HEK293 (cell line): Measurements from ENCODE around the gene ATF6.

ENCODE experiments used
- CTCF ChIA-PET: fragments of 350-600 bp; formaldehyde crosslinking; extraction: SDS; loops from one replicate; lab custom pipeline; 2021; ENCODE audit warnings: antibody characterized with exemption; lab: Yijun Ruan, JAX
- POLR2A ChIA-PET: fragments of 300-600 bp; formaldehyde crosslinking; extraction: SDS; loops from one replicate; lab custom pipeline; 2020; ENCODE audit warnings: antibody characterized with exemption, inconsistent platforms; lab: Yijun Ruan, JAX
- H3K27ac ChIP-seq: fragments of 200-500 bp; sonication (Bioruptor generic); 2 replicates; pipeline ENCODE4 v1.5.1; 2014; ENCODE audit warnings: low read depth, low read length, control low read depth, inconsistent platforms; ENCODE audit errors: extremely low read depth
- H3K36me3 ChIP-seq, 2 experiments: fragments of 200-500 bp in 1 of 2; sonication (Bioruptor generic) in 1 of 2; 1 replicate in 1 of 2; 2 replicates in 1 of 2; pipeline ENCODE4 v1.5.1; 2014 to 2017; ENCODE audit warnings: inconsistent platforms in 2 of 2, low read length in 2 of 2; ENCODE audit not compliant: control insufficient read depth in 2 of 2, insufficient read depth in 1 of 2
- H3K4me1 ChIP-seq: fragments of 200-500 bp; sonication (Bioruptor generic); 2 replicates; pipeline ENCODE4 v1.5.1; 2014; ENCODE audit warnings: mild to moderate bottlenecking, low read length, inconsistent platforms; ENCODE audit not compliant: control insufficient read depth, insufficient read depth
- H3K4me3 ChIP-seq: 2 replicates; pipeline ENCODE4 v1.5.1; 2011; ENCODE audit warnings: low read depth, mild to moderate bottlenecking, control low read depth, low read length, moderate library complexity
- H3K9me3 ChIP-seq: fragments of 200-500 bp; sonication (Bioruptor generic); 2 replicates; pipeline ENCODE4 v1.5.1; 2014; ENCODE audit warnings: low read depth, low read length, inconsistent platforms; ENCODE audit not compliant: control insufficient read depth, insufficient read depth
- BCL11B ChIP-seq: fragments of 450-650 bp; formaldehyde crosslinking; IDR thresholded peaks from 2 replicates; pipeline ENCODE4 v1.5.1; 2016; ENCODE audit warnings: low read depth, missing biosample characterization, missing genetic modification characterization
- EGR2 ChIP-seq: fragments of 450-650 bp; formaldehyde crosslinking; IDR thresholded peaks from 2 replicates; pipeline ENCODE4 v1.5.1; 2016; ENCODE audit warnings: low read depth, missing biosample characterization, missing genetic modification characterization
- GLI2 ChIP-seq: fragments of 450-650 bp; formaldehyde crosslinking; IDR thresholded peaks from 2 replicates; pipeline ENCODE4; 2017; ENCODE audit warnings: missing biosample characterization, missing genetic modification characterization, low read depth, borderline replicate concordance
- HIC1 ChIP-seq: fragments of 450-650 bp; formaldehyde crosslinking; IDR thresholded peaks from 2 replicates; pipeline ENCODE4 v1.5.1; 2016; ENCODE audit warnings: missing biosample characterization, missing genetic modification characterization
- KLF1 ChIP-seq: fragments of 450-650 bp; formaldehyde crosslinking; IDR thresholded peaks from 2 replicates; pipeline ENCODE4 v1.5.1; 2016; ENCODE audit warnings: missing biosample characterization, missing genetic modification characterization
- SCRT1 ChIP-seq: fragments of 450-650 bp; formaldehyde crosslinking; IDR thresholded peaks from 2 replicates; pipeline ENCODE4 v1.5.1; 2016; ENCODE audit warnings: missing biosample characterization, missing genetic modification characterization, borderline replicate concordance
- SP7 ChIP-seq: fragments of 450-650 bp; formaldehyde crosslinking; IDR thresholded peaks from 2 replicates; pipeline ENCODE4 v1.5.1; 2016; ENCODE audit warnings: missing biosample characterization, missing genetic modification characterization
- ZBTB20 ChIP-seq: fragments of 450-650 bp; formaldehyde crosslinking; IDR thresholded peaks from 2 replicates; pipeline ENCODE4 v1.5.1; 2016; ENCODE audit warnings: missing biosample characterization, missing genetic modification characterization
- ZEB2 ChIP-seq: fragments of 450-650 bp; formaldehyde crosslinking; IDR thresholded peaks from 2 replicates; pipeline ENCODE4 v1.5.1; 2016; ENCODE audit warnings: missing biosample characterization, missing genetic modification characterization
- ZFHX2 ChIP-seq: fragments of 450-650 bp; formaldehyde crosslinking; conservative IDR thresholded peaks from 2 replicates; pipeline ENCODE4 v1.5.1; 2016; ENCODE audit warnings: missing biosample characterization, missing genetic modification characterization
- ZFP69B ChIP-seq: fragments of 450-650 bp; formaldehyde crosslinking; IDR thresholded peaks from 2 replicates; pipeline ENCODE4 v1.5.1; 2016; ENCODE audit warnings: missing biosample characterization, missing genetic modification characterization
- ZNF239 ChIP-seq: fragments of 450-650 bp; formaldehyde crosslinking; IDR thresholded peaks from 2 replicates; pipeline ENCODE4 v1.5.1; 2016; ENCODE audit warnings: missing biosample characterization, missing genetic modification characterization
- ZNF366 ChIP-seq: fragments of 450-650 bp; formaldehyde crosslinking; conservative IDR thresholded peaks from 2 replicates; pipeline ENCODE4 v1.5.1; 2016; ENCODE audit warnings: missing biosample characterization, missing genetic modification characterization
- ZNF37A ChIP-seq: fragments of 450-650 bp; IDR thresholded peaks from 2 replicates; pipeline ENCODE4 v1.5.1; 2018; ENCODE audit warnings: missing biosample characterization, missing genetic modification characterization
- ZNF433 ChIP-seq: fragments of 450-650 bp; formaldehyde crosslinking; IDR thresholded peaks from 2 replicates; pipeline ENCODE4 v1.5.1; 2016; ENCODE audit warnings: missing biosample characterization, missing genetic modification characterization, low read depth
- ZNF558 ChIP-seq: fragments of 450-650 bp; formaldehyde crosslinking; IDR thresholded peaks from 2 replicates; pipeline ENCODE4 v1.5.1; 2016; ENCODE audit warnings: missing biosample characterization, missing genetic modification characterization
- ZNF701 ChIP-seq: fragments of 450-650 bp; formaldehyde crosslinking; IDR thresholded peaks from 2 replicates; pipeline ENCODE4 v1.5.1; 2016; ENCODE audit warnings: missing biosample characterization, missing genetic modification characterization
- ZNF768 ChIP-seq: fragments of 450-650 bp; formaldehyde crosslinking; IDR thresholded peaks from 2 replicates; pipeline ENCODE4 v1.5.1; 2018; ENCODE audit warnings: missing biosample characterization, mild to moderate bottlenecking, missing genetic modification characterization
- ZNF791 ChIP-seq: fragments of 450-650 bp; formaldehyde crosslinking; IDR thresholded peaks from 2 replicates; pipeline ENCODE4 v1.5.1; 2016; ENCODE audit warnings: missing biosample characterization, missing genetic modification characterization

The ATF6 gene

GRCh38 chr1:161720956-161721737 lies 45.0 kb upstream of the ATF6 start, which contains the start of gene FCRLB:
Gene FCRLB (plus strand): TSS chr1:161721544. CDS start chr1:161722673, 1,129 bp downstream.
- TF ChIP-seq HIC1 (tag by site-specific recombination) (no peak), ZNF768 (tag by site-specific recombination) (no peak), ZNF558 (tag by site-specific recombination) (no peak)
- H3K4me3 ChIP-seq: no peak within 1 kb of the TSS
- no peaks in the 10 kb centered on the region; the same call in 1 of the 2 replicates for H3K4me1 ChIP-seq
- H3K9me3 ChIP-seq: no peaks in the 10 kb centered on the region
- CTCF ChIA-PET: interaction anchor here (1.9 kb wide), 1 partner anchor 20 kb away, joined by 8 read pairs; no protein-coding TSS in a partner anchor
- H3K27ac ChIP-seq: no peak within 1 kb of the TSS
- H3K36me3 ChIP-seq: no peaks in the 10 kb centered on the region
- POLR2A ChIA-PET: no interaction called here

- Histone ChIP-seq H3K4me1 (no peaks in the 10 kb centered on the region; the same call in 1 of the 2 replicates), H3K9me3 (no peaks in the 10 kb centered on the region), H3K27ac (no peak overlapping the region), H3K36me3 (no peaks in the 10 kb centered on the region), H3K4me3 (no peak overlapping the region)
- ChIA-PET POLR2A (no interaction called here), CTCF (interaction anchor here (1.1 to 1.9 kb wide), 2 partner anchors 12 to 19 kb away, joined by 3 to 8 read pairs; no protein-coding TSS in a partner anchor)
- no peak for TF ChIP-seq ZNF37A
- TF ChIP-seq ZFHX2 (tag by site-specific recombination): peak; percentile 70
- no peak for TF ChIP-seq ZNF239 (tag by site-specific recombination)
- no peak for TF ChIP-seq BCL11B (tag by site-specific recombination)
- no peak for TF ChIP-seq ZBTB20 (tag by site-specific recombination)
- TF ChIP-seq KLF1 (tag by site-specific recombination): peak; percentile 54
- TF ChIP-seq ZNF366 (tag by site-specific recombination): peak; percentile 22; the same call in 1 of the 2 replicates
- TF ChIP-seq EGR2 (tag by site-specific recombination): peak; percentile 64
- TF ChIP-seq ZNF791 (tag by site-specific recombination): no peak
These were observed 44.3 kb upstream of the ATF6 start for GRCh38 chr1:161721738-161722343.

- ChIA-PET CTCF (interaction anchor here (0.6 to 1.9 kb wide), 3 partner anchors 13 to 752 kb away, joined by 3 to 8 read pairs (median 5); no protein-coding TSS in a partner anchor), POLR2A (no interaction called here)
- H3K4me3 ChIP-seq: no peak overlapping the region
These were observed 43.7 kb upstream of the ATF6 start for GRCh38 chr1:161722406-161722805.

More at GRCh38 chr1:161722406-161722805, 43.7 kb upstream of the ATF6 start:
- H3K27ac ChIP-seq: no peak overlapping the region
- no peaks in the 10 kb centered on the region for H3K9me3 ChIP-seq
- H3K4me1 ChIP-seq: no peaks in the 10 kb centered on the region; the same call in 1 of the 2 replicates
- TF ChIP-seq SP7: no peak
- no peak for TF ChIP-seq ZNF433 (tag by site-specific recombination)
- TF ChIP-seq ZEB2: no peak
- TF ChIP-seq ZFP69B (tag by site-specific recombination): no peak
- no peak for TF ChIP-seq GLI2 (tag by site-specific recombination)
- no peak for TF ChIP-seq SCRT1 (tag by site-specific recombination)
- no peak for TF ChIP-seq ZNF701 (tag by site-specific recombination)
- H3K36me3 ChIP-seq: no peaks in the 10 kb centered on the region
